Prostate gland (tissue), 2 donors: ENCODE measurements around the gene TRPV4.

Experiments
- CTCF ChIP-seq, 4 experiments: fragments of 200-600 bp in 2 of 4; fragments of 450-650 bp in 2 of 4; sonication (generic) in 2 of 4; IDR thresholded peaks; 1 replicate in 3 of 4; 2 replicates in 1 of 4; pipeline ENCODE4 v1.5.1; 2016 to 2019; ENCODE audit warnings: antibody characterized with exemption in 4 of 4, mild to moderate bottlenecking in 2 of 4, moderate library complexity in 2 of 4
- POLR2AphosphoS5 ChIP-seq: sonication (generic); formaldehyde crosslinking; IDR thresholded peaks from one replicate; pipeline ENCODE4 v1.6.1; 2017; ENCODE audit warnings: antibody characterized with exemption

DNA sequence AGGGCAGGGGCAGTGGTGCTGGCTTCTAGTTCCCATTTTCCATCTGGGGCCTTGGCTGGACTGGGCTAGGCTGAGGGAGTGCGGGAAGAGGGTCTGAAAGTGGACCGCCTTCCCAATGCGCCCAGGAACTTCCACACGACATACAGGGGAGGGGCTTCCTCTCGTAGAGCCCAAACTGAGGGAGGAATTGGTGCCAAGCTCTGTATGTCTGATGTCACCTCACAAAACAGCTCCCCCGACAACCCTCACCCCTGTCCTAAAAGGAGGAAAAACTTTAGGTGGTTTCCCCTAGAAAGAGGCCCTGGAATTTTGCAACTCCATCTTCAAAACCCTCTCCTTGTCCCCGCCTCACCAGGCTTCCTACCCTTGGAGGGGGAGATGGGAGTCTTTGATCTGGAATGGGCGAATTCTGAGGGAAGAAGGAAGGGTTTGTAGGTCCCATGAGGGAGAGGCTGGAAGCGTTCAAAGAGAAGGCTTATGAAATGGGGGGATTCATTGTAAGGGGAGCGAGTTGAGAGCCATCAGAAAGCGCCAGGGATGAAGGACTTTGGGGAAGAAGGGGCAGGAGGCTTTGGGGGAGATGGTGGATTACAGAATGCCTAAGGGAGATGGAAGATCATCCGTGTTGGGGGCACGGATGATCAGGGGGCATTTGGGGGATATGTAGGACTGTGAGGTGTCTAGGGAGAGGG, 46.3 kb upstream of the TRPV4 start:
- TF ChIP-seq POLR2AphosphoS5 (no peak), CTCF (IDR thresholded peaks at IDR 0.05) (no peak)
